Peyer's patch (tissue), 4 donors: ENCODE results near the gene UNKL.

Source experiments
- POLR2A ChIP-seq, 2 donors: fragments of 450-650 bp; IDR thresholded peaks; one replicate each; pipeline ENCODE4 v1.5.1; 2017; ENCODE audit warnings: antibody characterized with exemption in 2 of 2, mild to moderate bottlenecking in 2 of 2, moderate library complexity in 2 of 2
- TF ChIP-seq, protein P1 (sequence below), 6 experiments: fragments of 450-650 bp in 4 of 6; fragments of 200-600 bp in 2 of 6; sonication (generic) in 1 of 6; IDR thresholded peaks; one replicate each; pipeline ENCODE4 v1.5.1; 2017 to 2019; ENCODE audit warnings: antibody characterized with exemption in 6 of 6, mild to moderate bottlenecking in 3 of 6, moderate library complexity in 1 of 6

DNA sequence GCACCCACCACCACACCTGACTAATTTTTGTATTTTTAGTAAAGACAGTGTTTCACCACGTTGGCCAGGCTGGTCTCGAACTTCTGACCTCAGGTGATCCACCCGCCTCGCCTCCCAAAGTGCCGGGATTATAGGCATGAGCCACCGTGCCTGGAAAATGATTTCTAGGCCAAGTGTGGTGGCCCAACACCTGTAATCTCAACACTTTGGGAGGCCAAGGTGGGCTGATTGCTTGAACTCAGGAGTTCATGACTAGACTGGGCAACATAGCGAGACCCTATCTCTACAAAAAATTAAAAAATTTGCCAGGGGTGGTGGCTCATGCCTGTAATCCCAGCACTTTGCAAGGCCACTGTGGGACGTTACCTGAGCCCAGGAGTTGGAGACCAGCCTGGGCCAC, 92.1 kb downstream of the UNKL start:
- TF ChIP-seq, protein P1, sequence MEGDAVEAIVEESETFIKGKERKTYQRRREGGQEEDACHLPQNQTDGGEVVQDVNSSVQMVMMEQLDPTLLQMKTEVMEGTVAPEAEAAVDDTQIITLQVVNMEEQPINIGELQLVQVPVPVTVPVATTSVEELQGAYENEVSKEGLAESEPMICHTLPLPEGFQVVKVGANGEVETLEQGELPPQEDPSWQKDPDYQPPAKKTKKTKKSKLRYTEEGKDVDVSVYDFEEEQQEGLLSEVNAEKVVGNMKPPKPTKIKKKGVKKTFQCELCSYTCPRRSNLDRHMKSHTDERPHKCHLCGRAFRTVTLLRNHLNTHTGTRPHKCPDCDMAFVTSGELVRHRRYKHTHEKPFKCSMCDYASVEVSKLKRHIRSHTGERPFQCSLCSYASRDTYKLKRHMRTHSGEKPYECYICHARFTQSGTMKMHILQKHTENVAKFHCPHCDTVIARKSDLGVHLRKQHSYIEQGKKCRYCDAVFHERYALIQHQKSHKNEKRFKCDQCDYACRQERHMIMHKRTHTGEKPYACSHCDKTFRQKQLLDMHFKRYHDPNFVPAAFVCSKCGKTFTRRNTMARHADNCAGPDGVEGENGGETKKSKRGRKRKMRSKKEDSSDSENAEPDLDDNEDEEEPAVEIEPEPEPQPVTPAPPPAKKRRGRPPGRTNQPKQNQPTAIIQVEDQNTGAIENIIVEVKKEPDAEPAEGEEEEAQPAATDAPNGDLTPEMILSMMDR (IDR thresholded peaks at IDR 0.05): no peak
- TF ChIP-seq POLR2A (IDR thresholded peaks at IDR 0.05): no peak
